B cell (primary cell): ENCODE measurements around the gene CIAO2A. TPM values are rescaled to one million over a fixed set of nuclear protein-coding genes. Genes with fewer than 3 reads are reported as not detected.

ENCODE experiments used
- ATAC-seq: fragments of 200-7000 bp; cut with Tn5 transposase; one replicate; pipeline ENCODE4 v1.10.0; 2021; ENCODE audit warnings: low read depth, mild to moderate bottlenecking, moderate number of reproducible peaks, moderate library complexity
- CTCF ChIA-PET: fragments of 350-600 bp; sonication (Branson Sonifier 250); formaldehyde crosslinking; loops from one replicate; lab custom pipeline; 2021; ENCODE audit warnings: antibody characterized with exemption, inconsistent platforms; lab: Charles Lee
- POLR2A ChIA-PET: fragments of 350-600 bp; sonication (Branson Sonifier 250); formaldehyde crosslinking; loops from one replicate; lab custom pipeline; 2021; ENCODE audit warnings: antibody characterized with exemption; lab: Charles Lee
- DNase-seq: peaks from one replicate; pipeline ENCODE4 v3.0.0; 2013
- H2AFZ ChIP-seq: 2 replicates; pipeline ENCODE4 v1.6.1; 2012; ENCODE audit warnings: mild to moderate bottlenecking, low read depth, low read length; ENCODE audit not compliant: insufficient read depth, poor library complexity, severe bottlenecking
- H3K27ac ChIP-seq, 2 donors: 1 replicate in 1 of 2; 2 replicates in 1 of 2; pipeline ENCODE4 v1.5.1; 2012 to 2013; ENCODE audit warnings: low read length in 2 of 2, mild to moderate bottlenecking in 2 of 2, moderate library complexity in 1 of 2
- H3K27me3 ChIP-seq, 4 experiments: fragments of 200-600 bp in 1 of 4; sonication (generic) in 1 of 4; replicated peaks in 1 of 4; 1 replicate in 2 of 4; 2 replicates in 2 of 4; pipeline versions ENCODE4 v1.6.1 to v1.7.0; 2013 to 2016; ENCODE audit warnings: low read length in 3 of 4, mild to moderate bottlenecking in 2 of 4, mixed read lengths in 1 of 4, moderate library complexity in 1 of 4; ENCODE audit not compliant: insufficient read depth in 4 of 4, control insufficient read depth in 3 of 4; ENCODE audit errors: control extremely low read depth in 1 of 4
- H3K36me3 ChIP-seq, 2 experiments: replicated peaks in 1 of 2; 1 replicate in 1 of 2; 2 replicates in 1 of 2; pipeline versions ENCODE4 v1.6.1 to v1.7.1; 2013; ENCODE audit warnings: low read length in 1 of 2; ENCODE audit not compliant: insufficient read depth in 2 of 2, control insufficient read depth in 1 of 2; ENCODE audit errors: control extremely low read depth in 1 of 2, extremely low read depth in 1 of 2
- H3K4me1 ChIP-seq, 2 donors: fragments of 200-600 bp in 1 of 2; sonication (generic) in 1 of 2; 1 replicate in 1 of 2; 2 replicates in 1 of 2; pipeline versions ENCODE4 v1.5.1 to v1.6.1; 2013 to 2017; ENCODE audit warnings: low read length in 2 of 2; ENCODE audit not compliant: control insufficient read depth in 2 of 2, insufficient read depth in 2 of 2
- H3K4me2 ChIP-seq: replicated peaks from 2 replicates; pipeline ENCODE3; 2012; ENCODE audit warnings: mild to moderate bottlenecking, low read depth, low read length; ENCODE audit not compliant: poor library complexity, severe bottlenecking
- H3K4me3 ChIP-seq, 5 experiments: fragments of 200-600 bp in 1 of 5; sonication (generic) in 1 of 5; 1 replicate in 3 of 5; 2 replicates in 2 of 5; pipeline versions ENCODE4 v1.5.1 to v1.7.0; 2011 to 2016; ENCODE audit warnings: low read length in 4 of 5, mild to moderate bottlenecking in 4 of 5, low read depth in 2 of 5, control low read depth in 1 of 5, moderate library complexity in 1 of 5; ENCODE audit not compliant: insufficient read depth in 1 of 5; ENCODE audit errors: control extremely low read depth in 1 of 5, extremely low read depth in 1 of 5
- H3K79me2 ChIP-seq: fragments of 200-600 bp; sonication (generic); one replicate; pipeline ENCODE4 v1.6.0; 2016; ENCODE audit warnings: low read length; ENCODE audit not compliant: control insufficient read depth, insufficient read depth
- H3K9ac ChIP-seq: fragments of 200-600 bp; sonication (generic); 2 replicates; pipeline ENCODE4 v1.6.1; 2017; ENCODE audit warnings: mild to moderate bottlenecking, low read length, moderate library complexity
- H3K9me3 ChIP-seq, 3 donors: one replicate each; pipeline versions ENCODE4 v1.6.1 to v1.7.1; 2013; ENCODE audit warnings: low read length in 2 of 3; ENCODE audit not compliant: control insufficient read depth in 2 of 3, insufficient read depth in 1 of 3; ENCODE audit errors: control extremely low read depth in 1 of 3
- H4K20me1 ChIP-seq: 2 replicates; pipeline ENCODE4 v1.6.0; 2012; ENCODE audit warnings: mild to moderate bottlenecking, low read length; ENCODE audit not compliant: insufficient read depth, control insufficient read depth, poor library complexity, severe bottlenecking
- H3K27ac Mint-ChIP-seq: one replicate; pipeline ENCODE4 v1.8.0; 2021; ENCODE audit warnings: mixed read lengths
- H3K27me3 Mint-ChIP-seq: one replicate; pipeline ENCODE4 v1.8.0; 2021; ENCODE audit warnings: mixed read lengths
- H3K4me1 Mint-ChIP-seq: one replicate; pipeline ENCODE4 v1.8.0; 2021; ENCODE audit warnings: mixed read lengths
- H3K4me3 Mint-ChIP-seq: one replicate; pipeline ENCODE4 v1.8.0; 2021; ENCODE audit warnings: mixed read lengths
- H3K9me3 Mint-ChIP-seq: one replicate; pipeline ENCODE4 v1.8.0; 2022; ENCODE audit warnings: mixed read lengths; ENCODE audit not compliant: insufficient read depth
- CTCF ChIP-seq: fragments of 200-600 bp; IDR thresholded peaks from one replicate; pipeline ENCODE4 v1.8.0; 2022; ENCODE audit warnings: antibody characterized with exemption, mild to moderate bottlenecking
- EZH2 ChIP-seq: IDR thresholded peaks from 2 replicates; pipeline ENCODE4 v1.6.1; 2012; ENCODE audit warnings: borderline replicate concordance, low read depth, mild to moderate bottlenecking, moderate library complexity, low read length; ENCODE audit not compliant: insufficient read depth, poor library complexity, severe bottlenecking
- WGBS: methylation state at CpG from one replicate; pipeline ENCODE4 v1.1.5; 2013; ENCODE audit warnings: missing lambda C conversion rate; ENCODE audit not compliant: insufficient coverage; 5-methylcytosine and 5-hydroxymethylcytosine counted together
- intact Hi-C: fragments of 100-400 bp; cut with micrococcal nuclease; formaldehyde crosslinking; loops from one replicate; pipeline ENCODE4 v1.10.0; 2022
- polyA plus RNA-seq: library from polyadenylated mRNA; depleted of rRNA; stranded (reverse); fragments of >200 nt; gene quantifications from 2 replicates; pipeline ENCODE4 v1.2.3, GENCODE V29; 2012
- total RNA-seq, 2 donors: library from RNA; stranded (reverse); fragments of 120-200 nt in 1 of 2; gene quantifications; 1 replicate in 1 of 2; 2 replicates in 1 of 2; pipeline versions ENCODE4 v1.2.3 to v1.2.4, GENCODE V29; 2013 to 2022

CIAO2A gene
- total and polyA plus RNA-seq, 2 donors (not counting 1 experiment from before 2014, with no cell fraction given), result 68.2 to 71.5 TPM

- Mint-ChIP-seq H3K9me3 (no peaks in the 10 kb centered on the region), H3K4me1 (peaks cover 32% of the 10 kb centered on the region), H3K4me3 (no peak overlapping the region), H3K27ac (no peak overlapping the region), H3K27me3 (no peaks in the 10 kb centered on the region)
- CTCF ChIA-PET, result interaction anchor here (1.2 to 10.6 kb wide), 4 partner anchors 23 to 320 kb away, joined by 3 to 307 read pairs (median 10); partner anchors contain the start of gene SNX1
- DNase-seq (no peak), ATAC-seq (no peak)
- intact Hi-C loops, result no loop called here
- H3K27me3 ChIP-seq, result no peaks in the 10 kb centered on the region
- H3K9ac ChIP-seq, result no peak overlapping the region
- peak overlapping the region in 1 of 2 donors; percentile 5 for H3K27ac ChIP-seq
- no peak overlapping the region for H3K4me2 ChIP-seq
- H3K9me3 ChIP-seq, result no peaks in the 10 kb centered on the region
- 100% methylated on average over 1 of the region's 2 CpGs for WGBS
- H2AFZ ChIP-seq, result no peak overlapping the region
- peaks cover 9% of the 10 kb centered on the region for H3K79me2 ChIP-seq
- no peak for TF ChIP-seq CTCF
- no peak for TF ChIP-seq EZH2
- peaks cover 9% of the 10 kb centered on the region for H4K20me1 ChIP-seq
- H3K36me3 ChIP-seq, result peaks cover 8 to 53% of the 10 kb centered on the region in 2 experiments
- POLR2A ChIA-PET, result no interaction called here
- H3K4me3 ChIP-seq, result no peak overlapping the region
- H3K4me1 ChIP-seq, result peaks cover 18 to 20% of the 10 kb centered on the region in 2 donors
Measured at GRCh38 chr15:64072812-64073211, 20.8 kb downstream of the CIAO2A start.

- Mint-ChIP-seq H3K4me3 (no peak overlapping the region), H3K27ac (no peak overlapping the region), H3K27me3 (no peaks in the 10 kb centered on the region), H3K9me3 (no peaks in the 10 kb centered on the region), H3K4me1 (peaks cover 34% of the 10 kb centered on the region)
- WGBS, result 100% methylated on average over 2 of the region's 4 CpGs
- H3K9me3 ChIP-seq, result no peaks in the 10 kb centered on the region
- H3K4me2 ChIP-seq, result no peak overlapping the region
- peaks cover 8 to 46% of the 10 kb centered on the region in 2 experiments for H3K36me3 ChIP-seq
- H2AFZ ChIP-seq, result no peak overlapping the region
- peaks cover 2% of the 10 kb centered on the region for H4K20me1 ChIP-seq
- H3K27ac ChIP-seq, result peak overlapping the region in 1 of 2 donors; percentile 28
- H3K9ac ChIP-seq, result no peak overlapping the region
- TF ChIP-seq EZH2, result no peak
- no peak for TF ChIP-seq CTCF
- intact Hi-C loops, result no loop called here
- CTCF ChIA-PET, result interaction anchor here (0.9 to 10.6 kb wide), 5 partner anchors 17 to 363 kb away, joined by 3 to 307 read pairs (median 4); partner anchors contain the start of gene SNX1
- H3K79me2 ChIP-seq, result peaks cover 2% of the 10 kb centered on the region
- H3K4me1 ChIP-seq, result peaks cover 24 to 27% of the 10 kb centered on the region in 2 donors
- POLR2A ChIA-PET, result no interaction called here
- no peak for DNase-seq
- no peak for ATAC-seq
- H3K27me3 ChIP-seq, result no peaks in the 10 kb centered on the region
- no peak overlapping the region for H3K4me3 ChIP-seq
Measured at GRCh38 chr15:64071931-64072765, 21.5 kb downstream of the CIAO2A start.
